Left renal pelvis (tissue), 4 donors: Measurements from ENCODE around the gene ATP9A. TPM values are rescaled to one million over a fixed set of nuclear protein-coding genes. Genes with fewer than 3 reads are reported as not detected.
"Not testable (repeated sequence)": the region's sequence is repeated elsewhere in the genome, so short reads cannot be mapped to it uniquely, and the experiment has no call there.

Source experiments
- DNase-seq, 4 donors: peaks; one replicate each; pipeline ENCODE4 v3.0.0-alpha.2; 2013; ENCODE audit warnings: low read depth in 4 of 4, low spot score in 3 of 4
- polyA plus RNA-seq, 4 donors: library from polyadenylated mRNA; unstranded; fragments of 120-200 nt; gene quantifications; one replicate each; pipeline ENCODE4 v1.2.1, GENCODE V29; 2013; ENCODE audit not compliant: insufficient read length in 4 of 4

The ATP9A gene
- polyA plus RNA-seq, 4 donors: 36.7 to 63.6 (median 60.3) TPM

- no peak for DNase-seq
These were observed 71.7 kb downstream of the ATP9A start for GRCh38 chr20:51696304-51697071.

DNA sequence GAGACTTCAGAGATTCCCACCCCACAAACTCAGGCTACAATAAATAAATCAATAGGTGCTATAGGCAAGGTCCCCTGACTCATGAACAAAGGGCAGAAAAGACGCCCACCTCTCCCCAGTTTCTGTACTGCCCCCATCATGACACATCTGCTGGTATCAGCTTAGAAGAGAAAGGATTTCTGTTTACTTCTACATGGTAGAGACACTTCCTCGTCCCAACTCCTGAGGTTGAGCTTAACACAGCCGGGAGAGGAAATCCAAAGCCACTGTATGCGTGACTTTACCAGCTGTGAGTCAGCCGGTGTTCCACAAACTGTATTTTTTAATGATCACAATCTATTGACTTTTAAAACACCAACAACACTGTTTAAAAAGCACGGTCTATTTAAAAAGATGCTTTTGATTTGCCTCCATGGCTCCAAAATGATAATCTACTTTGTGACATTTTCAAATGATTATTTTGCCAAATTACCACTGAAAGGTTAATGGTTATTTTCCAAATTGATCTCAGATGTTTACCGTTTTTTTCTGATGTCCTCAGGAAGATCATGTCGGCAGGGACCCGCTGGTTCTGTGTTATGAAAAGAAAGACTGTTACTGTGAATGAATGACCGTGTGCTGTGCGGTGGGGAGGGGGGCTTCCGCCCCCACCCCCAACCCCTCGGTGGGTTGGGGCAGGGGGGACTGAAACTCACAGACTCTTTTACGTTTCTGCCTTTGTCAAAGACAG, 72.5 kb downstream of the ATP9A start:
- DNase-seq: no peak

DNA sequence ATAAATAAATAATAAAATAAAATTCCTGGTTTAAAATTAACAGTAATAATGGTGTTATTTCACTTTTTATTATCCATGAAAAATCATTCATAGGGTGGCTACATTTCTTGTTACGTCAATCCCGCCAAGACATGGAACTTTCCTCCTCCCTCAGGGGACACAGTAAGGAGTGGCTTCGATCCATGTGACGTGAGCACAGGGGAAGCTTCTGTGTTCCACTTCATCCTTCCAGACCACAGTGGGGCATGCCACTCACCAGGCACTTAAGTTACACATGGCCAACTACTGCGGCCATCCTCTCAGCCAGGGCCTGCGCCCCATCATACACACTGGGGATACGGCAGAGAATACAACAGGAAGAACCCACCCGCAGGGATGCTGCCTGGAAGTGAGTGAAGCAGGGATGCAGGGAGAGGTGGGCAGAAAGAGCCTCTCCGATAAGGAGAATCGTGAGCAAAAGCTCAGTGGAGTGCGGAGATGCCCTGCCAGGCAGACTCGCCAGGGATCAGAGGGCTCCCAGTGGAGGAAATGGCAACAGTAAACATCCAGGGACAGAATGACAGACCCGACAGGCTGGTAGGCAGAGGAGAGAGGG, 75.3 kb downstream of the ATP9A start:
- no peak for DNase-seq

- DNase-seq: no peak
These were observed 76.5 kb downstream of the ATP9A start for GRCh38 chr20:51691703-51692102.

GRCh38 chr20:51688600-51689244, 79.5 kb downstream of the ATP9A start:
- DNase-seq: no peak

DNA sequence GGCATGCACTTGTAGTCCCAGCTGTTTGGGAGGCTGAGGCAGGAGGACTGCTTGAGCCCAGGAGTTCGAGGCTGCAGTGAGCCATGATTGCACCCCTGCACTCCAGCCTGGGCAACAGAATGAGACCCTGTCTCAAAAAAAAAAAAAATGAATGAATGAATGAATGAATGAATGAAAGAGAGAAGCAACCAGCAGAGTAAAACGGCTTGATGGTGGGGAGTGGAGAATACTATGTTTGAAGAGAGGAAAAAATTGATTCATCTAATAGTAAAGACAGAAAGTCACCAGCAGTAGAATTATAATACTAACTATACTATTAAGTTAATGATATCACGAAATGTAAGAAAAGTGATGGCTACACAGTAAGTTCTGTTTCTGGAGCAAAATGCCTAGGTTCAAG, 80.6 kb downstream of the ATP9A start:
- no peak for DNase-seq

DNA sequence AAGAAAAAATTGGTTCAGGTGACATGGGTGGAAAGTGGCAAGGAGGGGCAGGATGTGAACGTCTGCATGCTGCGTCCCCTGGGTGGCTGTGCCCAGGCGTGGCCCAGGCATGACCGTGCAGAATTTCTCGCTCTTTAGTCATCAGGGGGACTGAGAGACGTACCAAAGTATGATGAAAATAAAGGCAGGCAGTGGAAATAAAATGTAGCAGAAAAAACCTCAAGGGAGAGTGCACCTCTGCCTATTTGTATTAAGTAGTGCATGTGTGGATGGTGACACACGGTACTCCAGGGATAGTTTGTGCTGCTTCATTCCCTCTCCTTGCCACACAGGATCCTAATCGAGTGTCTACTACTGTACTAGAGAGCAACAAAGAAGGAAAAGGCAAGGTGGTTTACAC, 81.1 kb downstream of the ATP9A start:
- DNase-seq: no peak

DNA sequence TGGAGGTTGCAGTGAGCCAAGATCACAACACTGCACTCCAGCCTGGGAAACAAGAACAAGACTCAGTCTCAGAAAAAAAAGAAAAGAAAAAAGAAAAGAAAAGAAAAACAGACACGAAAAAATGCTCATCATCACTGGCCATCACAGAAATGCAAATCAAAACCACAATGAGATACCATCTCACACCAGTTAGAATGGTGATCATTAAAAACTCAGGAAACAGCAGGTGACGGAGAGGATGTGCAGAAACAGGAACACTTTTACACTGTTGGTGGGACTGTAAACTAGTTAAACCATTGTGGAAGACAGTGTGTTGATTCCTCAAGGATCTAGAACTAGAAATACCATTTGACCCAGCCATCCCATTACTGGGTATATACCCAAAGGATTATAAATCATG, 82.7 kb downstream of the ATP9A start:
- DNase-seq: not testable (repeated sequence)

DNA sequence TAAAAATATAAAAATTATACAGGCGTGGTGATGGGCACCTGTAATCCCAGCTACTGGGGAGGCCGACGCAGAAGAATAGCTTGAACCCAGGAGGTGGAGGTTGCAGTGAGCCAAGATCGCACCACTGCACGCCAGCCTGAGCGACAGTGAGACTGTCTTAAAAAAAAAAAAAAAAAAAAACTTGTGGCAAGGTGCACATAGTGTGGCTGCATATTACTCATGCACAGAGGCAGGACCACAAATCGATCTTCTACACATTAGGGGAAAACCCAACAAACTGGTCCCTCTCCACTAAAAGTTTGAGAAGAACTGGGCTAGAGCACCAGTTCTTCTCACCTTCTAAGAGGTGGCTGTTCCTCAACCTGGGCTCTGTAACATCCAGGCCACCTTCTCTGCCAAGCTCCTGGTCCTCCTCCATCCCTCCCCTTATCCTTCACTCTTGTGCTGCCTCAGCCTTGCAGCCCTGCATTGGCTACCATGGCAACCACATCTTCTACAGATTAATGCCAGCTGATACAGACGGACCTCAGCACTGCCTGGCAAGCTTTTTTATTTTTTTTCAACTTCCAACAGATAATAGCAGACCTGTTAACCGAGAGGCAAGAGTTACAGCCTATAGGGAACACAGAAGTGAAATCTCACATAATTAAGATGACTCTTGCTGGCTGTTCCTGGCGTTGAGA, 88.0 kb downstream of the ATP9A start:
- DNase-seq: no peak

DNA sequence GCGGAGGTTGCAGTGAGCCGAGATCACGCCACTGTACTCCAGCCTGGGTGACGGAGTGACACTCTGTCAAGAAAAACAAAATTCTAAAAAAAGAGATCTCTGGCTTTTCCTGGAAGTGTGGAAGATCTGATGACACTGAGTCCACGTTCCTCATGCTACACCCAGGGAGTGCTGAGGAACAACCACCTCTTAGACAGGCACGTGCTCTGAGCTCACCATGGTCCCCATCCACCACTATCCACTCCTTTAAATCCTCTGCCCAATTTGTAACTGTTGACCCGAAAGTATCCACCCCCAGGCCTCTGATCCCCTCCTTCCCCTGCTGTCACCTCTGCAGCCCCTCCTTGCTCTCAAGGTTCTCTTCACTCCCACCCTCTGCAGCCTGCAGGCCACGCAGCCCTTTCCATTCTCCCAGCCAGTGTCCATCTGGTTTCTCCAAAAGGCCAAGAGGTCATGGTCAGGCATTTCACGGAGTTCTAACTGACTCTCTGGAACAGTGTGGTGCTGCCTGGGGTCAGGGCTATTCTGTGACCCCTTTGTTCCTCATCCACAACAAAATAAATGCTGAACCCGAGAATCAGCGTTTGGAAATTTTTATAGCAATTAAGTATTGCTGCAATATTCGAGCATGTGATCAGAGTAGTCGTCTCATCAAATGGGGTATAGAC, 88.8 kb downstream of the ATP9A start:
- DNase-seq: no peak

- DNase-seq: no peak
These were observed 90.0 kb downstream of the ATP9A start for GRCh38 chr20:51678026-51678697.

- no peak for DNase-seq
These were observed 99.2 kb downstream of the ATP9A start for GRCh38 chr20:51668947-51669346.

- DNase-seq: no peak
These were observed 99.7 kb downstream of the ATP9A start for GRCh38 chr20:51668515-51668914.

- DNase-seq: no peak
These were observed 100.7 kb downstream of the ATP9A start for GRCh38 chr20:51667491-51667890.

- no peak for DNase-seq
These were observed 101.2 kb downstream of the ATP9A start for GRCh38 chr20:51667002-51667408.

DNA sequence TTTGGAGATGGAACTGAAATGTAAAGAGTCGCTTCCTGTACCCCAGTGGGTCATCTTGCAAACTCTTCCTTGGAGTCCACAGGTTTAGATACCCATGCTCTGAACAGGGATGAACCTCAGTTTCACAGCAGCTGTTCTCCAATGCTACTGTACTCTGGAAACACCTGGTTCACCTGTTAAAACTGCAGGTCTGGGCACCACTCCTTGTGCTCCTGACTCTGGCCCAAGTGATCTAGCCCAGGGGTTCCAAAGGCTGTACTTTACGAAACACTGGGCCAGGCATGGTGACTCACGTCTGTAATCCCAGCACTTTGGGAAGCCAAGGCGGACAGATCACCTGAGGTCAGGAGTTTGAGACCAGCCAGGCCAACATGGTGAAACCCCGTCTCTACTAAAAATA, 102.1 kb downstream of the ATP9A start:
- no peak for DNase-seq

DNA sequence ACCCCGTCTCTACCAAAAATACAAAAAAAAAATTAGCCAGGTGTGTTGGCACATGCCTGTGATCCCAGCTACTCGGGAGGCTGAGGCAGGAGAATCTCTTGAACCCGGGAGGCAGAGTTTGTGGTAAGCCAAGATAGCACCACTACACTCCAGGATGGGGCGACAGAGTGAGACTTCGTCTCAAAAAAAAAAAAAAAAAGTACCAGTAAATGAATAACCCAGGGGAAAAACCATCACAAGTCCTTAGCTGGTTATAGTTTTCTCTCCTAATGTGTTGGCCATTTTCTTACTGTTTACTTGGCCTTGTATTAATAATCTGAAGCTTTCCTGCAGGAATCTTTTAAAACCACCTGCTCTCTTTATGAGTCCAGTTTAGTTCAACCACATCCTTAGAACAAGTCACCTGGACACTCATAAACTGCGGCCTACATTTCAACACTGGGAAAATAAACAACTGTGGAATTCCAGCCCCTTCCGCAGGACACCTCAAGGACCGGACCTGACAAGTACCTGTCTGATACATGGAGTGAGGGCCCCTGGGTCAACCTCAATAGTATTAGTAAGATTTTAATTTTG, 102.6 kb downstream of the ATP9A start:
- DNase-seq: no peak

GRCh38 chr20:51661609-51662178, 106.5 kb downstream of the ATP9A start:
- no peak for DNase-seq
